ENCODE data around the gene KIF26B. TPM values are rescaled to one million over a fixed set of nuclear protein-coding genes. Genes with fewer than 3 reads are reported as not detected.

KIF26B gene
- total and polyA plus RNA-seq, 8 donors: 0.15 to 3.2 (median 0.89) TPM; not detected in 1

GRCh38 chr1:245530937-245531336 lies 376.2 kb downstream of the KIF26B start:
- Histone ChIP-seq H3K4me3 (no peak overlapping the region), H3K4me1 (no peaks in the 10 kb centered on the region), H3K36me3 (no peaks in the 10 kb centered on the region), H3K27ac (no peak overlapping the region), H3K9me3 (no peaks in the 10 kb centered on the region), H3K27me3 (no peaks in the 10 kb centered on the region)
- intact Hi-C loops (cut with DNase I; ENCODE audit: low total_unique reads): no loop called here
- 64 to 77% (median 71%) methylated on average over 2 of the region's 2 CpGs for WGBS, 5 donors
- TF ChIP-seq CTCF (IDR thresholded peaks at IDR 0.05) (no peak), POLR2A (IDR thresholded peaks at IDR 0.05) (no peak), EP300 (IDR thresholded peaks at IDR 0.05) (no peak), POLR2AphosphoS5 (IDR thresholded peaks at IDR 0.05) (no peak)
- no peak for DNase-seq

- Histone ChIP-seq H3K27ac (no peak overlapping the region), H3K36me3 (no peaks in the 10 kb centered on the region), H3K4me3 (no peak overlapping the region), H3K27me3 (no peaks in the 10 kb centered on the region), H3K9me3 (no peaks in the 10 kb centered on the region), H3K4me1 (no peaks in the 10 kb centered on the region)
- TF ChIP-seq POLR2A (IDR thresholded peaks at IDR 0.05) (no peak), POLR2AphosphoS5 (IDR thresholded peaks at IDR 0.05) (no peak), CTCF (IDR thresholded peaks at IDR 0.05) (no peak), EP300 (IDR thresholded peaks at IDR 0.05) (no peak)
- DNase-seq: no peak
- intact Hi-C loops (cut with DNase I; ENCODE audit: low total_unique reads): no loop called here
- 81 to 88% (median 87%) methylated on average over 3 of the region's 3 CpGs for WGBS, 5 donors
These were observed 383.2 kb downstream of the KIF26B start for GRCh38 chr1:245537992-245538391.

- intact Hi-C loops (cut with DNase I; ENCODE audit: low total_unique reads): no loop called here
- no peak for DNase-seq
- H3K4me3 ChIP-seq: no peak overlapping the region
- no peak for TF ChIP-seq EP300 (IDR thresholded peaks at IDR 0.05)
- TF ChIP-seq CTCF (IDR thresholded peaks at IDR 0.05): no peak
- TF ChIP-seq POLR2AphosphoS5 (IDR thresholded peaks at IDR 0.05): no peak
- no peak for TF ChIP-seq POLR2A (IDR thresholded peaks at IDR 0.05)
- WGBS, 5 donors: 90 to 99% (median 93%) methylated on average over 3 of the region's 3 CpGs
- no peaks in the 10 kb centered on the region for H3K36me3 ChIP-seq
- H3K27ac ChIP-seq: no peak overlapping the region
- H3K4me1 ChIP-seq: no peaks in the 10 kb centered on the region
- H3K9me3 ChIP-seq: no peaks in the 10 kb centered on the region
- H3K27me3 ChIP-seq: no peaks in the 10 kb centered on the region
These were observed 383.9 kb downstream of the KIF26B start for GRCh38 chr1:245538671-245539070.

DNA sequence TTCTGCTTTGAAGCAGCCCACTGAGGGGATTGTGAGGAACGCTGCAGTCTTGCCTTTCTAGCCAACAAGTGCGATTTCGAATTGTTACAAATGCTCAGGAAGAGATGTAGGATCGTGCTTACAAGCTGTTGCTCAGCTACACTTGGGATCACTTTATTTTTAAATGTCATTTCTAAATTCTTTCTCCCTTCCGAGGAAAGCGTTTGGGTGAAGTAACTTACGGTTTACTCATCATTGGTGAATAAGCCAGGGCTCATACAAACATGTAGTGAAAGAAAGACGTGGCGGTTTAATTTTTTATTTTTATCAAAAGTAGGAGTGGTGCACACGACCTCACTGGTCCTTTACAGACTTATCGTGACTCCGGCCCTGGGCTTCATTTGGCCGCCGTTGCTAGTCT lies 386.6 kb downstream of the KIF26B start:
- intact Hi-C loops (cut with DNase I; ENCODE audit: low total_unique reads): no loop called here
- Histone ChIP-seq H3K4me3 (no peak overlapping the region), H3K27ac (no peak overlapping the region), H3K9me3 (no peaks in the 10 kb centered on the region), H3K4me1 (no peaks in the 10 kb centered on the region), H3K36me3 (no peaks in the 10 kb centered on the region), H3K27me3 (no peaks in the 10 kb centered on the region)
- DNase-seq: no peak
- WGBS, 5 donors: 89 to 94% (median 92%) methylated on average over 14 of the region's 14 CpGs
- TF ChIP-seq EP300 (IDR thresholded peaks at IDR 0.05) (no peak), CTCF (IDR thresholded peaks at IDR 0.05) (no peak), POLR2A (IDR thresholded peaks at IDR 0.05) (no peak), POLR2AphosphoS5 (IDR thresholded peaks at IDR 0.05) (no peak)

Data from stomach (tissue), 9 donors.